NCI-H82 (cell line): Measurements from ENCODE around the gene KIAA1217.

Experiments used
- DNase-seq: peaks from one replicate; lab custom pipeline; 2025; lab: John Stamatoyannopoulos, UW

KIAA1217 gene

DNA sequence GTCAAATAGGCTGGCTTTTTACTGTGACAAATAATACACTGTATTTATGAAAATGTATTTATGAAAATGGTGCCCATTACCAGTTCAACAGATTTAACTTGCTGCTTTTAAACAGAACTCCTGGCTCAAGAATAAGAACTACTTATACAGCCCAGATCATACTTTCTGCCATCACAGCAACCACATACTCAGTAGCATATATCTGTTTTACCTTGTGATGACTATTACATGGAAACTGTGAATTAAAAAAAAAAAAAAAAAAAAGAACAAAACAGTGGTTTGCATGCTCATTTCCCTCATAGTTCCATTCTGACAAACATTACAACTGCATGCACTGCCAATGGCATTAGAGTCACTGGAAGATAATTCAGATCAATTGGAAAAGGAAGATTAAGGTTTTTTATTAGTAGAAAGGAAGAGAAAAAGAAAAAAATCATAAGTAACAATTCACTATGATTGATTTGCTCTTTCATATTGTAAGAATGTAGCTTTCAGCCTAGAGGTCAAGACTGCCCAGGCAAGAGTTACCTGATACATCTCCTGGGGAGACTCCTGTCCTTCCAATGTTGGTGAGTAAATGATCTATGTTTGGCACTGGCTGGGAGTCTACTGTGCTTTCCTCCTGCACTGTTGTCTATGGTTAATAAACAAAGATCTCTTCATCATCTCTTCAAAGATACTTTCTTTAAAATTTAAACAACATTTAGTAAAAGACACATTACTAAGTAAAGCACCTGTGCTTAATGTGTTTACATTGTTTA, 381.9 kb downstream of the KIAA1217 start:
- DNase-seq: no peak

DNA sequence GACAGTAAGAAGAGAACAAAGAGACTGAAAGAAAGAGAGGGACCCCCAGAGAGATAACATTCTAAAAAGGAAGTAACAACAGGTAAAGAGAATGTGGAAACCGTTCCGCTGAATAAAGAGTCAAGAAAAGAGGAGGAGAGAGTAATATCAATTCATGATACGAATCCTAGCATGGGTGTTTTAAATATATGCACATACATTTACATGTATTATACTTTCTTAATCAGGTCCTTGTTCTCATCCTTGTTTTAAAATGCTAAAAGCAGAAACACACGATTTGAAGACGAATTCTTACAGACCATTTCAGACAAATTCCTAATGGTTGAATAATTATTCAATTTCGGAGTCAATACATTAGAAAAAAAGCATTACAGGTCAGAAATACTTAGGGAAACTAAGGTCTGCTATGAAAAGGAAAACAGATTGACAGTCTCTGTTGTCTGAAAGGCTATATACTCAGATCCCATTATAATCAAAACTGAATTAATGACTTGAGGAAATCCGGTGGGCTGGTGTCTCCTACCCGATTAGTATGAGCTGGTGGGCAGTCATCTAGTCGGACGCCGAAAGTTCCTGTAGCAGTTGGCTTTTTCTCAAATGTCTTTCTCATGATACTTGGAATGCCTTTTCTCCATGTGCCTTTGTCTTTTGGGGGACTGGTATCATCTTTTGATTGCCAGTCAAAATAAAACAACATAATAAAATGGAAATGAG, 387.4 kb downstream of the KIAA1217 start:
- DNase-seq: no peak

DNA sequence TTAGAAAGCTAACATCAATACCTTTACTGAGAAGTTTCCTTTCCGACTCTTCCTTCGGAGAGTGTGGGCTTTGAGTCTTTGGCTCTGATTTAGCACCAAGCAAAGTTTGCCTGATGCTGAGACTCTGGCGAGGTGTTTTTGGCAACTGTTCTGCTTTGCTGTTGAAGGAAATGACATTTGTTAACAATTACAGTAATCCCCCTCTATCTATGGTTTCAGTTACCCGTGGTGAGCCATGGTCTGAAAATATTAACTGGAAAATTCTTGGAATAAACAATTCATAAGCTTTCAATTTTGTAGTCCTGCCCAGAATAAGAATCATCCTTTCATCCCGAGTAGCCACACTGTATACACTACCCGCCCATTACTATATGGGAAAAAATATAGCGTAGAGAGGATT, 388.5 kb downstream of the KIAA1217 start:
- DNase-seq: no peak
